NCI-H82 treated with DMSO at 0.1 percent for 48 hours (cell line): ENCODE measurements around the gene PTPRE.

Source experiments
- DNase-seq: peaks from one replicate; lab custom pipeline; 2025; ENCODE audit not compliant: unreplicated experiment; lab: John Stamatoyannopoulos, UW

Gene PTPRE

DNA sequence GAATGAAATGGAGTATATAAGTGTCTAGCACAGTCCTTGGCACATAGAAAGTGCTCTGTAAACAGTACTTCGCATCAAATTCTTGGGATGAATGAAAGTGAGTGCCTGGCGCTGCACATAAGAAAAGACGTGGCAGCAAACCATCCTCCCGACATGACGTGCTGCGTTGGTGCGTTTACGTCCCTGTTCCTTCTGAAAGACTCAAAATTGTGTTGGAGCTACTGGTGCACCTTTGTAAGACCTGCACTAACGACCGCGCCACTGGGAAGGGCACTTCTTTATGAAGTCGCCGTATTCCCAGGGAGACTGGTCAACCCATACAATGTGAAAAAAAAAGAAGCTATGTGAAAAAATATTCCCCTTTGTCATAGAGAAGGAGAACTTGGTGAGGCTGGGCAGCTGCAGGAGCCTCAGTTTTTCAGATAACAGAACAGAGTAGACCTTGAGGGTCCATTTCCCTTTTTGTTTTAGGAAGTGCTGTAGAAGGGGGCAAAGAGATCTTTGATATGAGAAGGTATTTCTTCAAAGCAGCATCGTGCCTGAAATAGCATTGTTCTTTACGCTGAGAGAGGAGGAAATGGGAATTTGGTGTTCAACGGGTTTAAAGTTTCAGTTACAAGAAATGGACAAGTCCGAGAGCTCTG lies 91.7 kb downstream of the PTPRE start:
- no peak for DNase-seq

DNA sequence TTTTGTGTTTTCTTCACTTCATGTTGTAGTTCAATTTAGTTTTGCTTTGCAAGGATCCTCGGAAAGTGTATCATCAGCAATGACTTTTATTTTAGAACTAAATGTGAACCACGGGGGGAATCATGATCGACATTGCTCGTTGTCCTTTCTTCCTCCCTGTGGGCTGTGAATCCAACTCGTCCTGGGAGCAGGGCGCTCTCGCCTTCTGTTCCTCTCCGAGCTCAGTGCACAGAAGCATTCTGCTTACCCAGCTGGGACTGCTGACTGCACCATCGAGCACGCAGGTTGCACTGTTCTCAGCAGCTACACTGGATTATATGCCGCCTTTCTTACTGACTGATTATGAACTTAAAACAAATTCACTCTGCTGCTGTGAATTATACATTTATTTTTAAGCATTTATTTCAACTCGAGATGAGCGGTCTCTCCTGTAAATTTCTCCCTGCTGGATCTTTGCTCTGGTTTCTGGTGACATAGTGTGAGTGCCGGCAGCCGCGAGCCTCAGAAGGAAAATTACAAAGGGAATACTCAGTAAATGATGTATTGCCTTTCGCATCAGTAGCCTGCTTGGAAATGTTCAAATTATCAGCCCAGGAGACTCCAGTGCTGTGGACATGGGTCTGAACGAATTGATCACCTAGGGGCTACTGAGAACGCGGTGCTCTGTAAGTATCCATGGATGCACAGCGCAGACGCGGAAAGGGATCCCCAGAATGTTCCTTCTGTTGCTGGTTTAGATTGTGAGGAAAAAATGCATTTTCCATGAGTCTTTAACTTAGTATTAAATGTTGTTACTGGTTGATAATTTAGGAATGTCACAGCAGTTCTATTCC lies 92.6 kb downstream of the PTPRE start:
- DNase-seq, result no peak

DNA sequence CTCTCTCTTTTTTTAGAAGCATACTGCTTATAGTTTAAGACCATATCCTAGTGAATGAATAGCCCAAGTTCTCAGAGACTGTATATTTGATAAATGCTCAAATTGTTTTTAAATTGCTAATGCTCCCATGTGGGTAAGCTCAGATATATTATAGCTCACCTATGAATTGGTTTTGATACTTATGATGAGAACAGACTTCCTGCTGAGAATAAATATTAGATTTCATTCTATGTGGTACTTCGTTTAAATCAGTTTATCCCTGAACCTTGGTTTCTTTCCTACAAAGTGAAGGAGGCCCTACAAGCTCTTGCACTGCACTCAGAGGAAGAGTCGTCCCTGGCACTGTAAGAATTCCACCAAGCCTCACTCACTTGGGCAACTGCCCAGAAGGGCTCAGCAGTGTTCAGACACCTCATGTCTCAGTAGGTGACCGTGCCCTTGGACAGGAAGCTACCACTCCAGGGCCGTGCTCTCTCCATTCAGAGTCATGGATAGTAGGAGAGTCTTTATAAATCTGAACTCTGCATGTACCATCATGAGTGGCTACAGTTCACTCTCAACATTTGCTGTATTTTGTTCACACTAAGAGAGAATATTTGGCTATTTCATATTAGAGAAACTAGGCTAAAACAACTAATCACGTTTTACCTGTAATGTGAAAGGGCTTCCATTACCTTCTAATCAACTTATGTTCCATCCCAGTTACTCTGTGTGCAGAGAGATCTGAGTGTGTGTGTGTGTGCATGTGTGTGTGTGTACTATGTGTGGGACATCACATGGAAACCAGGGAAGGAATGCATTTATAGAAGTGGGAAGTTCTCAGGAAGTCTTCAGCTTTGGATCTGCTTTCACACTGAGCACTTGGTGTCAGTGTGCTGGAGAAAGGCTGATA lies 93.8 kb downstream of the PTPRE start:
- DNase-seq, result no peak

DNA sequence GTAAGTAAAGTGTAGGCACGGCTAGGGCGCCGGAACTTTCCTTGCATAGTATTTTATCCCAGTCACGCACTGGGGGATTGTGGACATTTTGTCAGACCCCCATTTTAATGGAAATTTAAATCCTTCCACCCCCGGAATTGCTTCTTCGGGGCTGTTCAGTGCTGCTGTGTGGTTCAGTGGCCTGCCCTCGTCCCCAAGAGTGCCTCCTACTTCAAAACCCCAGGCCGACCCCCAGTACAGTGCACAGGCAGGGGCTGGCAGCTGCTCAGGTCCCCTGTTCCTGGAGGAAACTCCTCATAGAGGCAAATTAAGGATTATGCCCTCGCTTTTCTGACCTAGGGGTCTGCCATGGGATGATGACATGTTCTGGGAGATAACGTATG lies 94.5 kb downstream of the PTPRE start:
- no peak for DNase-seq

DNA sequence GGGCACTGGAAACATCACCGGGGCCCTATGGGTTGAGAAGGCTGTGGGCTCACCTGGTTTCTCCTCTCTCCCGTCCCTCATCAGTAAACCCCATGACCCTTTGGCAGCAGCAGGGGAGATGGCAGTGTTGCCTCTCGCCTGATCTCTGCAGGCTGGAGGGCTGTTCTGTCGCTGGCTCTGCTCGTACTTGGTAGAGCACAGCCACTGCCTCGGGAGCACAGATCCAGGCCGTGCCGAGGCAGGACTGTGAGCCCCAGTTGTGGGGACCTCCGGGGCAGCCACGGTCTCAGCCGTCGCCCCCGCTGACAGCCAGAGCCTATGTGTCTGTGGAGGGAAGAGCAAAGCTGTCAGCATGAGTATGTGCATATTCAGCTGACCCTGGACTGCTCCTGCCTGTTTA lies 94.9 kb downstream of the PTPRE start:
- no peak for DNase-seq

DNA sequence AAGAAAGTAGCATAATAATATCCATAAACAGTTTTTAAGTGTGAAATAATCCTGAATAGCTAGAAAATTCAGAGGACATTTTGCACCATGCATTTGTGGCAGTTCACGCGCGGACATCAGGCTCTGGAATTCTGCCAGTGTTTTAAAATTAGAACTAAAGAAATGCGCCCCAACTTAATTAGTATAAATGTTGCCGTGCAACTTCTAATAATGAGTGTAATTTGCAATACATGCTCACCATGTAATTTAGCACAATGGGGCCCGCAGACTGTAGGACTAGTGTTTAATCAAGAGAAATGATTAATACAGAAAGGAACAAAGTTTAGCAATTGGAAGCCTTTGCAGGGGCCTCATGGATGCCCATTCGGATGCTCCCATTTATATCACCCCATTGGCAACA lies 96.6 kb downstream of the PTPRE start:
- DNase-seq, result no peak

DNA sequence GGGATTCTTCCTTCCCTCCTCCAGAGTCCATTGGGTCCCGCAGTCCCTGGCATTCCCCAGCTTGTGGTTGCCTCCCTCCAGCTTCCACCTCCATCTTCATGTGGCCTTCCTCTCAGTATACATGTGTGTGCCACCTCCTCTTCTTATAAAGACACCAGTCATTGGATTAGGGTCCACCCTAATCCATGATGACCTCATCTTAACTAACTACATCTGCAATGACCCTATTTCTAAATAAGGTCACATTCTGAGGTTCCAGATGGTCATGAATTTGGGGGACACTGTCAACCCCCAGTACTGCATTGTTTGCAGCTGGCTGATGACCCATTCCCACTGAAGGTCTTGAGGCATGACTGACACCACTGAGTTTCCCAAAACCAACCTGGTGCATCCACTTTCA lies 99.0 kb downstream of the PTPRE start:
- no peak for DNase-seq

DNA sequence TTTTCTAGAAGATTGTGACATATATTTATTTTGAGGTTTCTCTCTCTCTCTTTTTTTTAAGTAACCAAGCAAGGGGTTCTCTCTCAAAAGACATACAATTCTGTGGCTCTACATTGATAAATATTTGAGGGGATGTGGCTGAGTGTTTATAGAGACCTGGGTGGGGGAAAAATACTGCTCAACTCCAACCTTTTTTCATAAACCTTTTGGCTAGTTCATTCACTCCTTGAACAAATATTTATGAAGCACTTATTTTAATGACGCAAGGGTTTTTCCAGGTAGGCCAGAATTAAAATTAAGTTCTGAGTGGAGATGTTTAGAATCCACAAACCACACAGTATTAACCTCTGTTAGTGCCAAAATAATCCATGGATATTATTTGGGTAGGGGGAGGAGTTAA lies 100.2 kb downstream of the PTPRE start:
- DNase-seq, result no peak

DNA sequence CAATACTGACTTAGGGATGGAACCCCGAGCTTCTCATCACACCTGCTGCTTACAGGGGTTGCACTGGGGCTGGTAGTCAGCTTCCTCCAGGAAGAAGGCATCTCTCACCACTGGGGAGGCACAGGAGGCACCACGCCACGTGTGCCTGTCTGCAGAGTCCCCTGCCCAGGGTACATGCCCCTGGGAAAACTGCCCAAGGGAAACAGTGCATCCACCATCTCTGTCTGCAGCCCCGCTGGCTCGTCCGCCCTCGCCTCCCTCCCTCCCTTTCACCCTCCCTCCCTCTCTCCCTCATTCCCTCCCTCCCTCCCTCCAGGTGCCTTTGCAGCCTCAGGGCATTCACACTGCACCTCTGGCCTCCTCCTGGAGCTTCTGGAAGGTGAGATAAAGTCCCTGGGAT lies 101.1 kb downstream of the PTPRE start:
- no peak for DNase-seq

DNA sequence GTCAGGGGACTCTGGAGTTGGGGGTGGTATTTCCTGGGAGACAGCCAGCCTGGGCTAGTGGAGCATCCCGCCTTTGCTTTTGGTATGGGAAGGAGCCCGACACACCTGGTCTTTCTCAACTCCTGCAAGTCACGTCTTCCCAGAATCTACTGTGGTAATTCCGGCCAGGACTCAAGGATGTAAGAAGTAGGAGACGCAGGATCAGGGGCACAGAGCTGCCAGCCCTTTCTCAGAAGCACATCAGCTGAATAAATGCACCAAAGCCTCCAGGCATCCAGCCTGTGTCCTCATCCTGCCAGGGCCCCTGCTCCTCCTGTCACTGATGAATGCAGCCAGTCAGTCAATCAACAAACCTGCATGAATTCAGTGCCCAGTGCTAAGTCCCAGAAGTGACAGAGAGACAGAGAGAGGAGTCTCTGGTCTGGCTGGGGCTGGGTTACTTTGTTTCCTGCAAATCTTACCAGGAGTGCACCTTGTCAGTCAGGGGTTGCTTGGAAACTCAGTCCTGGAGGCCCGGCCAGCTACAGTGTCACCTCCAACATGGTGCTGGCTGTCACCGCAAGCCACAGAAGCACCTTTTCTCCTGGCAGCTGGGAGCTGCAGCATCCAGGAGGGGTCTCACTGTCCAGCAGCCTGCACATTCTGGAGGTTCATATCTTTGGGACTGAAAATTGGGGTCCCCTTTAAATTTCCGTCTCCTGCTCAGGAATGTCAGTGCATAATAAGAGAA lies 101.8 kb downstream of the PTPRE start:
- DNase-seq, result no peak

DNA sequence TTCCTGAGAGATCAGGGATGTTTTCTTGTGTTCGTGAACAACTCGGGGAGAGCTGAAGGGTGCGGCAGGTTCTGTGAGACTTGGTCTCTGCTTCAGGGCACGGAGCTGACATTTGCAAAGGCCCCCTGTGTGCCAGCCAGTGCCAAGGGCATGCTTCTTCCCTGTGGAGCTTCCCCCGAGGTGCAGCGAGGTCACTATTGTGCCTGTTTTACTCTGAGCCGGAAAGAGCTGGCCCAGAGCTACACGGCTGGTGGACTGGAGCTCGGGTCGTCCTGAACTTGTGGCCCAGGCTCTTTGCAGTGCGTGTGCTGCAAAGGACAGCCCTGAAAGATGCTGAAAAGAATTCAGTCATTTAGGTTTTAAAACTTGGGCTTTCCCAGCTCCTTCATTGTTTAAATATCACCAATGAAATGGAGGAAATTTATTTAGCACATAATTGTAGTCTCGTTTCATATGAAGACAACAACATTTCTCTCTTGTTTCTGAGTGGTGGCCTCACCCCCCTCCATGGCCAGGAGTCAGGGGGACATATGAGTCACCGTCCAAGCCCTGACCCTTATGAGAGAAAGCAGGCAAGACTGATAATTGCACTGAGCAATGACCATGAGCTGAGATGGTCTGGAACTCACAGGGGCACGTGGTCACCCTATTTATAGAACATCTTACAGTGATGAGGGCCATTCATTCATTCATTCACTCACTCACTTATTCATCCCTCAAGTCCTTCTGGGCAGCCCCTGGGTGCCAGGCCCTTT lies 102.6 kb downstream of the PTPRE start:
- DNase-seq, result no peak

DNA sequence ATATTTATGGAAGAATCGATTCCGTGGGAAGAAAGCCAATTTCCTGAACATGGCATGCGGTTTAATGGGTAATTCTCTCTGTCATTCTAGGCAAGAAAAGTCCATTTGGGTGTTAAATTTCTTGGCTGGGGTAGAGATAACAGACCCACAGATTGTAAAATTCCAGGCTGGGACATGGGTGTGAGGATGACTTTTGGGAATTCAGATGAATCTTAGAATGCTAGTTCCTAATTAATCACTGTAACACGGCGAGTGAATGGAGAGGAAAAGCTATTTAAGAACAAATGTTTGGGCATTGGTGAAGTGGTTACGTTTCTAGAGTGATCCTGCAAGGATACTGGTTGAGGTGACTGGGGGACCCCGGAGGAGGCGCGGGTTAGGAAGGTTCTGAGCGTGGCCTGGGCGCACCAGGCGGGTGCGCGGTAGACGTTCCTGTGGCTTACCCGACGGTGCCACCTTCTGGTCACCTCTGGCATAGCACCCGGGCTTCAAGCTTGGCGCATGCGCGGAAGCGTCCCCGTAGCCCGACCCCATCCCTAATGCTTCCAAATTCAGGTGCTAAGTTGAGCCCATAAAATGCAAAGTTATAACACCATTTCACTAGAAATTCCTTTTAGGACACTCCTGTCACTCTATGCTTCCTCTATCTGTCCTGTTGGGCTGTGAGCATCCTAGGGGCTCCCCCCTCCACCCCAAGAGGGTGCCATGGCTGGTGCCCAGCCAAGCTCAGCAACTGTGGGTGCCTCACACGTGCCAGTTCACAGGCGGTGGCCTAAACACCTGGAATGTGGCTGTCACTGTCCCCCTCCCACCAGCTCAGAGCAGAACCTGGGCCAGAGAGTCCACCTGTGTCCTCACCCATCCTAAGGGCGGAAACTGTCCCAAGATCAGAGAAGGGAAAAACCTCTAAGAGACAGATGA lies 104.4 kb downstream of the PTPRE start:
- peak; percentile 7 for DNase-seq

DNA sequence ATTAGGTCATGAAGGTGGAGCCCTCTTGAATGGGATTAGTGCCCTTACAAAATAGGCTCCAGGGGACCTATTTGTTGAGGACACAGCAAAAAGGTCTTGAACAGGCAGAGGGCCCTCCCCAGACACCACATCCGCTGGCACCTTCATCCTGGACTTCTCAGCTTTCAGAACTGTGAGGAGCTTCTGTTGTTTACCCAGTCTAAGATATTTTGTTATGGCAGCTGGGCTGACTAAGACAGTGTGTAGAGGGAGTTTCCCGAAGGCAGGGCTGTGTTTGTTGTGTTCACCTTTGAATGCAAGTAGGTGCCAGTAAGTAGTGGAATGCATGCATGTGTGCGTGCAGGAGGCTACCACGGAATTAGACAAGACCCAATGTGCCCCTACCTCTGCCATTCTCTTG lies 106.7 kb downstream of the PTPRE start:
- DNase-seq, result no peak

DNA sequence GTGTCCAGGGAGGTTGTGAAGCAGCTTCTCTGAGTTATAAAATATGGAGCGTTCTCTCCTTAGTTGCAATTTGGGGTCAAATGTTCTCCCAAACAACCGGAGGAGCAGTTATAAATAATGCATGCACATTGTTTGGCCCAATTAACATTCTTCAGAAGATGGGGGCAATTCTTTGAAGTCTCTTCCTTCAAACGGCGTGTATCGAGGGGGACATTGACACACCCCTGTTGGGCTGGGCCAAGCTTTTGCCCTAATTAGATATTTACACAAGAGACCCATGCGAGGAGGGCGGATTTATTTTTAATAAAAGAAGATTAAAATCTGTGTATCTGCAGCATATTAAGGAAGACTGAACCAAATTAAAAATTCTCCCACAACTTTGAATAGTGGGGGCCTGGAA lies 107.3 kb downstream of the PTPRE start:
- no peak for DNase-seq

DNA sequence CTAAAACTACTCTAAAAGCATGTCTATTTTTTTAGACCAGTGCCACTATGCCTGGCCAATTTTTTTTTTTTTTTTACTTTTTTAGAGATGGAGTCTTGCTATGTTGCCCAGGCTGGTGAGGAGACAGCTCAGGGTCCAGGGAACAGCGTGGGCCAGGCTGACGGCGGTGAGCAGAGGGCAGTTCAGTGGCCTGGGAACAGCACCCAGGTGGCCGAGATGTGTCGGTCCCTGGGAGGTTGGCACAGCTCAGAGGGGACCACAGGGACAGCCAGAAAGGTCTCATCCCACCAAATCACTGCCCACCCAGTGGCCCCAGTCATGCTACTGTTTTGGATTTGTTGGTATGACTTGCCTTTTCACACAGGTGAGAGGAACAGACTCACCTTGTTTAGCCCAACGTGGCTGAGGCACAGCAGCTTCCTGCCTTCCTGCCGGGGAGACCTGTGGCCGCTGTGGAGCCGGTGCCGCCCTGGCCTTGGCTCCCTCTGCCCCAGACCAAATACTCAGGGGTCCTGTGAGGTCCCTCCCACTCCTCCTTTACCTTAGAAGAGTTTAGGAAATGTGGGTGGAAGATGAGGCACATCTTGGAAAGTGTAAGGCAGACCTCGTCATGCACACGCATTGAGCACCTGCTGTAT lies 109.6 kb downstream of the PTPRE start:
- no peak for DNase-seq

DNA sequence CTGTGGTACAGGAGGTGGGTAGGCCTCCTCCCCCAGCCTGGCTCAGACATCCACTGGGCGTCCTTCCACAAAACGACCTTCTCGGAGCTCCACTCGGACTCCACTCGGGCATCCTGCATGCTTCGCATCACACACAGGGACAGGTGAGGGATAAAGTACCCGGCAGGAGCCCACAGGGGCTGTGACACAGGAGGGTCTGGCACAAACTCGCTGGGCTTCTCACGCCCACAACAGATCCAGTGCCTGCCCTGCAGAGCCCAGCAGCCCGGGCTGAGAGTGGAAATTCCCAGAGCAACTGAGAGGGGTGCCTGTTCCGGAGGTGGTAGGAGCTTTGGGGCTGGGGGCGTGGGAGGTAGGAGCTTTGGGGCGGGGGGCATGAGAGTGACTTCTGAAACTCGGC lies 110.9 kb downstream of the PTPRE start:
- DNase-seq, result no peak

DNA sequence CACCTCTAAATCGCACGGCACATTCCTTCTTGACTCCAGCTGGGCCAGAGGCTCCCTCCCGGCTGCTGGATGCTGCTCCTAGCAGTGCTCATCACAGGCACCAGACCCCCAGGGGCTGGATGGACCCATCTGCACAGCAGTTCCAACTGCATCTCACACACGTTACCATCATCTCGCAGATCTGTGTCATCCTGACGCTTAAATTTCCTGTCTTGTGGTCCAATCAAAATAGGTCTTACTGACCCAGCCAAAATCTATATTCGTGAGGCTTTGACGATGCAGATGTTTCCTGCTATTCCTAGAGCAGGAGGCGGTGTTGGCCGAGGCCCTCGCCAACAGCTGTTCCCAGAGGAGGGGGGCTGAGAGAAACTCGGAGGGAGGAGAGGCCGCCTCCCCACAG lies 111.3 kb downstream of the PTPRE start:
- no peak for DNase-seq

DNA sequence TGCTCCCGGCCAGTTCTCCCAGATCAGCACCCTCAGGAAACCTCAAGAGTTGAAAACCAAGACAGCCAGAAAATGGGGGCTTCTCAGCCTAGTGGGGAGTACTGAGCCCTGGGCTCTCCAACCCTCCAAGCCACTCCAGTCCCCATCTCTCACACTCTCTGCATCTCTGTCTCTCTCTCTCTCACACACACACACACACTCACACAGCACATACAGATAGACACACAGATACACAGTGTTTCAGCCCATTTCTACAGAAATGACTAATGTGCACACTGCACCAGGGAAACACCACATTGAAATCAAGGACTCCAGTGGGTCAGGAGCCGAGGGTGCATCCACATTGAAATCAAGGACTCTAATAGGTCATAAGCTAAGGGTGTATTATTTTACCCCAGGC lies 111.8 kb downstream of the PTPRE start:
- DNase-seq, result no peak
